K562 (cell line): Measurements from ENCODE around the gene SERTAD1. TPM values are rescaled to one million over a fixed set of nuclear protein-coding genes. Genes with fewer than 3 reads are reported as not detected.
A peak's percentile ranks its signal among the peaks of the same experiment; 100 is the strongest.

Experiments used
- ATAC-seq: fragments of 200-7000 bp; cut with Tn5 transposase; 3 replicates; pipeline ENCODE4 v1.9.1; 2020; ENCODE audit warnings: moderate library complexity
- BruUV-seq: library from RNA; stranded (reverse); fragments of 400-500 nt; replicated peaks from 2 replicates; lab custom pipeline; 2021; lab: Mats Ljungman, UMichigan
- CTCF ChIA-PET: fragments of 300-600 bp; formaldehyde crosslinking; extraction: SDS; loops from one replicate; lab custom pipeline; 2021; ENCODE audit warnings: low intra/inter-chr PET ratio; lab: Yijun Ruan, JAX
- POLR2A ChIA-PET: fragments of 300-600, 350-650 bp; sonication (Branson Sonifier 250); formaldehyde crosslinking; extraction: SDS; loops from one replicate; lab custom pipeline; 2021; ENCODE audit warnings: antibody characterized with exemption, inconsistent platforms; lab: Yijun Ruan, JAX
- DNase-seq, 4 experiments: peaks; one replicate each; pipeline versions ENCODE4 v3.0.0 to v3.0.0-alpha.2; 2011 to 2018; ENCODE audit warnings: low spot score in 3 of 4, mixed read lengths in 3 of 4; ENCODE audit errors: extremely low read depth in 1 of 4
- FAIRE-seq: peaks from 2 replicates; lab custom pipeline; 2011; peaks lifted over from hg19 to GRCh38; lab: Jason Lieb, UNC
- H2AFZ ChIP-seq: 2 replicates; pipeline ENCODE4 v1.6.0; 2011; ENCODE audit warnings: low read depth, low read length, control low read depth, inconsistent platforms
- H3K27ac ChIP-seq: fragments of 200-600 bp; 3 replicates; pipeline ENCODE4 v1.8.0; 2011; ENCODE audit warnings: low read depth, mild to moderate bottlenecking, control low read depth, inconsistent platforms, low read length, moderate library complexity, mixed read lengths; ENCODE audit errors: extremely low read depth
- H3K27me3 ChIP-seq, 2 experiments: fragments of 300-600 bp in 1 of 2; 2 replicates in 1 of 2; 3 replicates in 1 of 2; pipeline versions ENCODE4 v1.6.0 to v1.8.0; 2011; ENCODE audit warnings: inconsistent platforms in 2 of 2, low read length in 2 of 2, mild to moderate bottlenecking in 1 of 2, mixed read lengths in 1 of 2, moderate library complexity in 1 of 2; ENCODE audit not compliant: control insufficient read depth in 2 of 2, insufficient read depth in 2 of 2
- H3K36me3 ChIP-seq: fragments of 300-600 bp; 3 replicates; pipeline ENCODE4 v1.8.0; 2011; ENCODE audit warnings: mild to moderate bottlenecking, low read length, inconsistent platforms; ENCODE audit not compliant: control insufficient read depth, insufficient read depth
- H3K4me1 ChIP-seq, 2 experiments: fragments of 200-600 bp in 1 of 2; replicated peaks in 1 of 2; 2 replicates in 1 of 2; 3 replicates in 1 of 2; pipeline versions ENCODE4 v1.5.1 to v1.8.0; 2011; ENCODE audit warnings: inconsistent platforms in 2 of 2, low read length in 2 of 2, mild to moderate bottlenecking in 1 of 2, mixed read lengths in 1 of 2, moderate library complexity in 1 of 2; ENCODE audit not compliant: control insufficient read depth in 2 of 2, insufficient read depth in 2 of 2
- H3K4me2 ChIP-seq: 2 replicates; pipeline ENCODE4 v1.6.1; 2011; ENCODE audit warnings: low read length, control low read depth, inconsistent platforms, mixed read lengths; ENCODE audit not compliant: insufficient read depth
- H3K4me3 ChIP-seq: fragments of 200-600 bp; sonication (generic), shearing (Covaris generic); 2 replicates; pipeline ENCODE4 v1.5.1; 2016; ENCODE audit warnings: control low read depth, inconsistent platforms
- H3K79me2 ChIP-seq: fragments of 200-600 bp; 3 replicates; pipeline ENCODE4 v1.8.0; 2011; ENCODE audit warnings: low read length, inconsistent platforms; ENCODE audit not compliant: control insufficient read depth, insufficient read depth
- H3K9ac ChIP-seq, 2 experiments: 2 replicates each; pipeline versions ENCODE4 v1.6.0 to v1.6.1; 2011; ENCODE audit warnings: low read depth in 2 of 2, low read length in 2 of 2, control low read depth in 1 of 2, inconsistent platforms in 1 of 2, mild to moderate bottlenecking in 1 of 2, mixed read lengths in 1 of 2; ENCODE audit not compliant: insufficient read depth in 1 of 2
- H3K9me1 ChIP-seq: one replicate; pipeline ENCODE4 v1.6.0; 2011; ENCODE audit warnings: inconsistent platforms, mild to moderate bottlenecking, low read length, moderate library complexity; ENCODE audit not compliant: control insufficient read depth, insufficient read depth
- H3K9me3 ChIP-seq: replicated peaks from 2 replicates; pipeline ENCODE4 v1.5.1; 2011; ENCODE audit warnings: low read depth, low read length, inconsistent platforms; ENCODE audit not compliant: control insufficient read depth, insufficient read depth
- H4K20me1 ChIP-seq: replicated peaks from 2 replicates; pipeline ENCODE4 v1.6.1; 2011; ENCODE audit warnings: low read length, inconsistent platforms, mixed read lengths; ENCODE audit not compliant: control insufficient read depth, insufficient read depth
- BRD9 ChIP-seq: fragments of 450-650 bp; IDR thresholded peaks from 2 replicates; pipeline ENCODE4 v1.6.1; 2018; ENCODE audit warnings: low read depth; ENCODE audit not compliant: partially characterized antibody
- KAT2B ChIP-seq: IDR thresholded peaks from one replicate; pipeline ENCODE4 v1.6.1; 2012; ENCODE audit warnings: low read depth, mild to moderate bottlenecking, control low read depth, inconsistent platforms, low read length, moderate library complexity
- MAFG ChIP-seq: fragments of 450-650 bp; conservative IDR thresholded peaks from 2 replicates; pipeline ENCODE4 v1.6.1; 2016; ENCODE audit warnings: missing genetic modification characterization, missing compliant biosample characterization
- NFYB ChIP-seq: IDR thresholded peaks from 2 replicates; pipeline ENCODE4 v1.6.1; 2011; ENCODE audit warnings: mild to moderate bottlenecking, moderate library complexity; ENCODE audit not compliant: insufficient read length; ENCODE audit errors: extremely low read depth
- RBM25 ChIP-seq: fragments of 200-400 bp; formaldehyde crosslinking; IDR thresholded peaks from 2 replicates; pipeline ENCODE4 v1.6.1; 2018; ENCODE audit warnings: low read length, low read depth, moderate library complexity; ENCODE audit not compliant: severe bottlenecking
- ZNF121 ChIP-seq: sonication (generic); formaldehyde crosslinking; conservative IDR thresholded peaks from 2 replicates; pipeline ENCODE4 v1.8.0; 2022; ENCODE audit warnings: missing genetic modification reagents
- WGBS: fragments of 100-300 bp; shearing (Covaris generic); methylation state at CpG from one replicate; pipeline ENCODE4 v1.1.6; 2016; ENCODE audit warnings: low coverage, mixed read lengths; ENCODE audit not compliant: insufficient coverage; ENCODE audit errors: missing lambda C conversion rate; 5-methylcytosine and 5-hydroxymethylcytosine counted together
- in situ Hi-C: fragments of 300-500 bp; cut with MboI; formaldehyde crosslinking; loops from 4 replicates; pipeline ENCODE4 v1.15.0; 2018; ENCODE audit warnings: inconsistent platforms, mixed read lengths
- intact Hi-C: fragments of 100-400 bp; cut with micrococcal nuclease; formaldehyde crosslinking; loops from 2 replicates; pipeline ENCODE4 v1.14.2; 2022
- polyA plus RNA-seq, 8 experiments: library from polyadenylated mRNA; depleted of rRNA in 4 of 8; stranded (reverse) in 5 of 8; unstranded in 3 of 8; fragments of >200 nt; fragmentation: Nextera tagmentation in 2 of 8; fragmentation: Illumina TruSeq in 1 of 8; extraction: Ambion mirVana in 2 of 8; extraction: Trizol in 1 of 8; gene quantifications; 2 replicates each; pipeline versions ENCODE4 v1.2.1 to v1.2.3, GENCODE V29; 2011 to 2014; ENCODE audit warnings: inconsistent platforms in 1 of 8, missing spikeins in 1 of 8
- total RNA-seq, 7 experiments: library from RNA; depleted of rRNA in 6 of 7; stranded (reverse); fragments of >200 nt in 6 of 7; fragmentation: Illumina TruSeq in 2 of 7; extraction: Trizol in 2 of 7; gene quantifications; 2 replicates each; pipeline versions ENCODE4 v1.2.1 to v1.2.3, GENCODE V29; 2011 to 2021; ENCODE audit warnings: low replicate concordance in 1 of 7
- TF ChIP-seq, protein P1 (sequence below): fragments of 450-650 bp; formaldehyde crosslinking; IDR thresholded peaks from 2 replicates; pipeline ENCODE4 v1.4.0; 2020; ENCODE audit warnings: mild to moderate bottlenecking
- TF ChIP-seq, protein P2 (sequence below): sonication (generic); formaldehyde crosslinking; IDR thresholded peaks from 2 replicates; pipeline ENCODE4 v1.8.0; 2022; ENCODE audit warnings: missing genetic modification reagents, mild to moderate bottlenecking, borderline replicate concordance
- TF ChIP-seq, protein P3 (sequence below): fragments of 450-650 bp; formaldehyde crosslinking; IDR thresholded peaks from 2 replicates; pipeline ENCODE4 v1.4.0; 2022; ENCODE audit warnings: missing genetic modification characterization

SERTAD1 gene
- total and polyA plus RNA-seq, 9 of the 15 experiments (the other 6 are each of a cell fraction or from before 2014, with no cell fraction given), result 0.15 to 8.7 (median 4.9) TPM

DNA sequence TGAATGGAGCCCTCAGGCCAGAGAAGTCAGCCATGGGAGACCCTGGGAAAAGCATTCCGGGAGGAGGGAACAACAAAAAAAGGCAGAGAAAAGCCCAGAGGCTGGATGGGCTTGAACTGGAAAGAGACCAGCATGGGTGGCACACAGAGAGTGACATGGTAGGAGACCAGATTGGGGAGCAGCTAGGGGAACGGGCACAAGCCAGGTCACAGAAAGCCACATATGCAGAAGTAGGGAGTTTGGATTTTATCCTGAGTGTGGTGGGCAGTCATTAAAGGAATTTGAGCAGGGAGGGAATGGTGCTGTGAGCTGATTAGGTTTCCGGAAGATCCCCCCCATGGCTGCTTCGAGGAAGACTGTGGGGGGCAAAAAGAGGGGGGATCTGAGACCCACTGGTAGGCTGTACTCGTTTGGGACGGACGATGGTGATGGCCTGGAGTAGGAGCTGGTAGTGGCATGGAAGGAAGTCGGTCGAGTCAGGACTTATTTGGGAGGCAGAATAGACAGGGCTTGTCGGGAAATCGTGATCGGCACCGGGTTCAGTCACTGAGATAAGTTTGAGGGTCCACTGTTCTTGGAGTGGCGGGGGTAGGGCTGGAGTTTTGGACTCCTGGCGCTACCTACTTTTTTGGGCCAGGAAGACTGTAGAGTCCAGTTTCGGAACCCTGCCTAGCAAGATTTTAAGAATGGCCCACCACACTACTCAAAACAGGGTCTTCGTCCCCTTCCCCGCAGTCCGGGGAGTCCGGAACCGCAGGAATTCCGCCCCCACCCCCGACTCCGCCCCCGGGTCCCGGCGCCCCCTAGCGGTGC, 949 bp downstream of the SERTAD1 start (continued):
- TF ChIP-seq, protein P1, sequence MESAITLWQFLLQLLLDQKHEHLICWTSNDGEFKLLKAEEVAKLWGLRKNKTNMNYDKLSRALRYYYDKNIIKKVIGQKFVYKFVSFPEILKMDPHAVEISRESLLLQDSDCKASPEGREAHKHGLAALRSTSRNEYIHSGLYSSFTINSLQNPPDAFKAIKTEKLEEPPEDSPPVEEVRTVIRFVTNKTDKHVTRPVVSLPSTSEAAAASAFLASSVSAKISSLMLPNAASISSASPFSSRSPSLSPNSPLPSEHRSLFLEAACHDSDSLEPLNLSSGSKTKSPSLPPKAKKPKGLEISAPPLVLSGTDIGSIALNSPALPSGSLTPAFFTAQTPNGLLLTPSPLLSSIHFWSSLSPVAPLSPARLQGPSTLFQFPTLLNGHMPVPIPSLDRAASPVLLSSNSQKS (CRISPR knock-in tag), result no peak
- TF ChIP-seq, protein P2, sequence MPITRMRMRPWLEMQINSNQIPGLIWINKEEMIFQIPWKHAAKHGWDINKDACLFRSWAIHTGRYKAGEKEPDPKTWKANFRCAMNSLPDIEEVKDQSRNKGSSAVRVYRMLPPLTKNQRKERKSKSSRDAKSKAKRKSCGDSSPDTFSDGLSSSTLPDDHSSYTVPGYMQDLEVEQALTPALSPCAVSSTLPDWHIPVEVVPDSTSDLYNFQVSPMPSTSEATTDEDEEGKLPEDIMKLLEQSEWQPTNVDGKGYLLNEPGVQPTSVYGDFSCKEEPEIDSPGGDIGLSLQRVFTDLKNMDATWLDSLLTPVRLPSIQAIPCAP (CRISPR knock-in tag), result no peak
- TF ChIP-seq NFYB, result no peak
- TF ChIP-seq BRD9, result no peak
- TF ChIP-seq KAT2B, result no peak
- TF ChIP-seq MAFG (tag), result no peak

DNA sequence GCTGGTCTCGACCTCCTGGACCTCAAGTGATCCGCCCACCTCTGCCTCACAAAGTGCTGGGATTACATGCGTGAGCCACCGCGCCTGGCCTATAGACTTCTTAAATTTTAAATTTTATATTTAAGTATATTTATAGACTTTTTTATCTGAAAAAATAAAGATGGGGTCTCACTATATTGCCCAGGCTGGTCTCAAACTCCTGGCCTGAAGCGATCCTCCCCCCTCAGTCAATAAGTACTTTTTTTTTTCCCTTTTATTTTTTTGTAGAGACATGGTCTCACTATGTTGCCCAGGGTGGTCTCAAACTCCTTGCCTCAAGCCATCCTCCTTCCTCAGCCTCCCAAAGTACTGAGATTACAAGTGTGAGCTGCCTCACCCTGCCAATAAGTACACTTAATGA, 1.9 kb downstream of the SERTAD1 start:
- WGBS, result 87% methylated on average over 6 of the region's 6 CpGs
- CTCF ChIA-PET, result no interaction called here
- no peaks in the 10 kb centered on the region for H4K20me1 ChIP-seq
- peaks cover 13% of the 10 kb centered on the region; the same call in 2 of the 3 replicates for H3K36me3 ChIP-seq
- FAIRE-seq, result no peak
- POLR2A ChIA-PET, result interaction anchor here (1.0 to 5.7 kb wide), 8 partner anchors 10 to 24 kb away, joined by 3 to 34 read pairs (median 6); partner anchors contain the start of gene PRX
- H3K4me2 ChIP-seq, result peak overlapping the region; percentile 48; the same call in 1 of the 2 replicates
- no peak for ATAC-seq
- H3K27me3 ChIP-seq, result no peaks in the 10 kb centered on the region
- in situ Hi-C loops, result no loop called here
- peaks cover 9 to 42% of the 10 kb centered on the region in 2 experiments; a peak in 4 of 5 replicates for H3K4me1 ChIP-seq
- no peaks in the 10 kb centered on the region for H3K9me3 ChIP-seq
- BruUV-seq, result no TSS peak
- TF ChIP-seq ZNF121 (CRISPR knock-in tag) (peak; percentile 68; the same call in 1 of the 2 replicates), RBM25 (peak; percentile 63)
- TF ChIP-seq, protein P3, sequence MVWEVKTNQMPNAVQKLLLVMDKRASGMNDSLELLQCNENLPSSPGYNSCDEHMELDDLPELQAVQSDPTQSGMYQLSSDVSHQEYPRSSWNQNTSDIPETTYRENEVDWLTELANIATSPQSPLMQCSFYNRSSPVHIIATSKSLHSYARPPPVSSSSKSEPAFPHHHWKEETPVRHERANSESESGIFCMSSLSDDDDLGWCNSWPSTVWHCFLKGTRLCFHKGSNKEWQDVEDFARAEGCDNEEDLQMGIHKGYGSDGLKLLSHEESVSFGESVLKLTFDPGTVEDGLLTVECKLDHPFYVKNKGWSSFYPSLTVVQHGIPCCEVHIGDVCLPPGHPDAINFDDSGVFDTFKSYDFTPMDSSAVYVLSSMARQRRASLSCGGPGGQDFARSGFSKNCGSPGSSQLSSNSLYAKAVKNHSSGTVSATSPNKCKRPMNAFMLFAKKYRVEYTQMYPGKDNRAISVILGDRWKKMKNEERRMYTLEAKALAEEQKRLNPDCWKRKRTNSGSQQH (CRISPR knock-in tag), result no peak
- no peaks in the 10 kb centered on the region for H3K9me1 ChIP-seq
- peak overlapping the region in 1 of 2 experiments; percentile 91; a peak in 1 of 4 replicates for H3K9ac ChIP-seq
- H2AFZ ChIP-seq, result no peak overlapping the region
- H3K4me3 ChIP-seq, result no peak overlapping the region
- intact Hi-C loops, result no loop called here
- H3K79me2 ChIP-seq, result peaks cover 41% of the 10 kb centered on the region
- DNase-seq, result no peak
- peak overlapping the region; percentile 90; the same call in 2 of the 3 replicates for H3K27ac ChIP-seq
